GM19193 (cell line): ENCODE results near the gene ATP1A3.

Experiments used
- POLR2A ChIP-seq: IDR thresholded peaks from 4 replicates; pipeline ENCODE4 v1.6.1; 2011; ENCODE audit not compliant: insufficient read depth, insufficient read length; ENCODE audit errors: extremely low read depth

Gene ATP1A3

DNA sequence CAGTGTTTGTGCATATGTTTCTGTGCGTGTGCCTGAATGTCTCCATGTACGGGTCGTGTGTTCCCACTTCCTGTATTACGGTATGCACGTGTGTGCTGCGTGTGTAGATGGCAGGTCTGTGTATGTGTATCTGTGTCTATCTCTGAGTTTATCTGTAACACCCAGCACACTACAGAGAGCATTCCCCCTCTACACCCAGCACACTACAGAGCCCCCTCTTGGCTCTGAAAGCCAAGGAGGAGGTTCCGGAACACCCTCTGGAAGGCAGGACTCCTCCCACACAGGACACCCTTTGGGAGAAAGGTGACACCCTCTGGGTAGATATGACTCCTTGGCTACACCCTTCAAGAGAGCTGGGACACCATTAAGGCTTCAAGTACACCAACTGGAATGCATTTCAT lies 63.7 kb downstream of the ATP1A3 start:
- no peak for TF ChIP-seq POLR2A

DNA sequence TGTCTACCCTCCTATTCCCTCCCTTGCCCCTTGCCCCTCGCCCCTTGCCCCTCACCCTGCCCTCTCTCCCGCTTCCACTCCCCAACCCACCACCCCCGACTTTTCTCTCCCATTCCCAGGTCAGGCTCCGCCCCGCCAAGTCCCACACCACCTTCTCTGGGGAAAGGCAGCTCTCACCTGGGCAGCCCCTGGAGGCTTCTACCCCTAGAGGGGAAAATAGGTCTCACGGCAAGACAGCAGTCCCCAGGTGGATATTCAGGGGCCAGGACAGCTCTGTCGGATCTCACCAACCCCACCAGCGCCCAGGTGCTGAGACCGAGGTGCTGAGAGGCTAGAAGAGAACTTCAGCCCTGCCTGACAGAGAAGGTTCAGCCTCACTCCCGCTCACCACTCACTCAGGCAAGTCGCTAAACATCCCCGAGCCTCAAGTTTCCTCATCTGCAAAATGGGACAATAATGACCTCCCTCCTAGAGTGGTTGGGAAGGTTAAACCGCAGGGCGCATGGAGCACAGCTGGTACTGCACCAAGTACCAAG lies 64.4 kb downstream of the ATP1A3 start:
- TF ChIP-seq POLR2A: no peak

DNA sequence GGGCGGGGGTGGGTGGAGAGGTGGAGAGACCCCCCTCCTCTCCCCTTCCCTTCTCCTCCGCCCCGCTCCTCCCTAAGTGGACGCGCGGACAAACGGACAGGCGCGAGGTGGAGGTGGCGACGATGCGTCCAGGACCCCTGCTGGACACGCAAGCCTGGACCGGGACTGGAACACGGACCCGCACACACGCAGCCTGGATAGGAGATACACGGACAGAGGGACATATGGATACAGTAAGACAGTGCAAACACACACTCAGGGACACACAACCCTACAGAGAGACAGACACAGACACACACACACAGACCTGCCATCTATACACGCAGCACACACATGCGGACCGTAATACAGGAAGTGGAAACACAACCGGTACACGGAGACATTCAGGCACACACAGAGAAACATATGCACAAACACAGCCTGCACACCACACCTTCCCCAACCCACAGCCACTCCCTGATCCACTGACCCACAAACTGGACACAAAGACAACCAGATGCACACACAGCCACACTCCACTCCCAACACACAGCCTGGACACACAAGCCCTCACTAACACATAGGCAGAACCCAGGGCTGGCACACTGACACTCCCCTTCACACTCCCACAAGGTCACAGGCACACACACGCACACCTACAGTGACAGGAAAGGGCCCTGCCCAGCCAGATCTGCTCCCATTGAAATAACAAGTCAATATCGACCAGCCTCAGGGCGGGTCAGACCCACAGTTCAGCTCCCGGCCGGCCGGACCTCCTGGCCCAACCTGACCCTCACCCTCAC lies 65.1 kb downstream of the ATP1A3 start:
- no peak for TF ChIP-seq POLR2A

DNA sequence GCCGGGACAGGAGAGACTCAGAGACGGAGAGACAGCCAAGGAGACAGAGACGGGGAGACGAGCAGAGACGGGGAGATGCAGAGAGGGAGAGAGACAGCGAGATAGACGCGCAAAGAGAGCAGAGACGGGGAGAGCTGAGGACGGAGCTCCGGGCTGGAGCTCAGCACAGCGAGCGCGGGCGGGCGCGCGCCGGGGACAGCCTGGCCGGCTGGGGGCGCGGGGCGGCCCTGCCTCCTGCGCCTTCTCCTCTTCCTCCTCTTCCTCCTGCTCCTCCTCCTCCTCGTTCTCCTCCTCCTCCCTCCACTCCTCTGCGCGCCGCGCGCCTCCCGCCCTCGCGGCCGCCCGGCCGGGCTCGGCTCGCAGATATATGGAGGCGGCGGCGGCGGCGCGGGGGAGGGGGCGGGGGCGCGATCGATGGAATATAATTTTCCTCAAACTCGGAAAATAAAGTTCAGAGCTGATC lies 65.8 kb downstream of the ATP1A3 start, which contains the start of gene ERFL:
TSS of gene ERFL (minus strand) at position 229 of the 463 bp plus-strand sequence. CDS start 15,530 bp downstream, outside the sequence.
- TF ChIP-seq POLR2A: no peak

DNA sequence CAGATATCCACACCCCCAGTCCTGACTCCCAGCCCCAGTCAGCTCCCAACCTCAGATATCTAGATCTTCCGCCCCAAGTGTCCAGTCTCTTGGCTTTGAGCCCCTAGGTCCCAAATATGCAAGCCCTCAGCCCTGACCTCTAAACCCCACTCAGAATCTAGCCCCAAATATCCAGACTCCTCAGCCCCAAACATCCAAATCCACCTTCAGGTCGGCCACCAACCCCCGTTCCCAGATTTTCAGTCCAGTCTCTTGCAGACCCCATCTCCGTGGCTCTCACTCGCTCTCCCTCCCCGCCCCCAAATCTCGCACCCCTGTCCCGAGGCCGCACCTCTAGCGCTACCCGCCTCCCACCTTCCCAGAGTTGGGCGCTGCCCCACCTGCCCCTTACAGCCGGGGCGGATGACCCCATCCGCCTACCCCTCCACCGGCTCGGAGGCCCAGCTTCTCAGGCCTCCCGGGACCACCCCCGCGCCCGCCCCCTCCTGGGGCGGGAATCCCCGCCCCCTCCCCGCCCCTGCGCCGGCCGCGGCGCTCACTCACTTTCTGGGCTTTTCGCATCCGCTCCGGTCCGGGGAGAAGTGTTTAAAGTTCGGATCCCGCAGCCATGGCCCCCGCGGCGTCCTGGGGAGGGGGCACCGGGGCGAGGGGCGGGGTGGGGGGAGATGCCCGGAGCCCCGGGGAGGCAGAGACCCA lies 66.4 kb downstream of the ATP1A3 start:
- no peak for TF ChIP-seq POLR2A

DNA sequence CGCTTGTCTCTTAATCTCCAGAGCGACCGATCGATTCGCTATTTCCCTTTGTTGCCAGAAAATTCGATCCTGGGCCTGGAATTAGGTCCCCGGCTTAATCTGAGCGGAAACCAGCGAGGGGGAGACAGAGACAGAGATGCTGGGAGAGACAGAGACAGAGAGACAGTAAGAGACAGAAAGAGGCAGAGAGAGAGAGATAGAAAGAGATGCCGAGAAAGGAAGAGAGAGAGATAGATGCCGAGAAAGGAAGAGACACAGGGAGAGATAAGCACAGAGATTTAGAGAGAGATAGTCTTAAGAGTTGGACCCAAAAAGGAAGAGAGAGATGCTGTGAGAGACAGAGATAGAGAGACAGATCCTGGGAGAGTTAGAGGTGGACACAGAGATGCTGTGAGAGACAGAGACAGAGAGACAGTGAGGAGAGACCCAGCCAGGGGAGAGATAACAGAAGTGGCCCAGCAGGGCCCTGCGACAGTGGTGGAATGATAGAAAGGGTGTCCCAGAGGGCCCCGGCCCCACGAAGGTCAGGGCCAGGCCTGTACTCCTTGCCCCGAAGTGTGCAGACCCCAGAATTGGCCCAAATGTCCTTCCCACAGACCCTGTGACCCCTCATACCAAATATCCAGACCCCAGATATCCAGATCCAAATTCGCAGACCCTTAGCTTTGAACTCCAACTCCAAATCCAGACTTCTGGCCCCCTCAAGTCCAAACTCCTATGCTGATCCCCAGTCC lies 67.1 kb downstream of the ATP1A3 start:
- TF ChIP-seq POLR2A: no peak

DNA sequence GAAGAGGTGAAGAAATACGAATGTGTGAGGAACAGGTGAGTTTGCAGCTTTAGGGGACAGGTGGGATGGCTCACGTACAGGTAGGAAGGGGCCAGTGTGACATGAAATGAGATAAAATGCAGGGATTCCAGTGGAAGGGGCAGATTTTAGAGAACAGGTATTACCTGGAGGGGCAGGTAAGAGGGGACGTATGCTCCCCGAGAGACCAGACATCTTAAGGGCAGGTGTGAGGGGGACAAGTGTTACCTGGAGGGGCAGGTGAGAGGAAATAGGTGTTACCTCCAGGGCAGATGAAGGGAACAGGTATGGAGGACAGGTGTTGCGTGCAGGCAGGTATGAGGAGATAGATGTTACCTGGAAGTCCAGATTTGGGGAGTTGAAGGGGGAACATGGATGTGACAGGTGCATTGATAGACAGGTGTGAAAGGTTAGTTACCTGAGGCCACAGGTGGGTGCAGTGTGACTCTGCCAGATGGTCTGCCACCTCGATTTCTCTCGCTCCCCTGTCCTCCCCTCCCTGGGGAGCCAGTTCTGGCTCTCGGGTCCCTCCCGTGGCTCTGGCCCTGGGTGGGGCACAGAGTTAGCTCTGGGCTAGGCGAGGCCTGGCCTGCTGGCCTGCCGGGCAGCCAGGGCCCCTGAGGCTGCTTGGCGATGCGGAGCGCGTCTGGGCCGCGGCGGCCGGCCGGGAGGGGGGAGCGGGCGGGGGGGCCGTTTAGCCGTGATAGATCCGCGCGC lies 67.8 kb downstream of the ATP1A3 start:
- no peak for TF ChIP-seq POLR2A

DNA sequence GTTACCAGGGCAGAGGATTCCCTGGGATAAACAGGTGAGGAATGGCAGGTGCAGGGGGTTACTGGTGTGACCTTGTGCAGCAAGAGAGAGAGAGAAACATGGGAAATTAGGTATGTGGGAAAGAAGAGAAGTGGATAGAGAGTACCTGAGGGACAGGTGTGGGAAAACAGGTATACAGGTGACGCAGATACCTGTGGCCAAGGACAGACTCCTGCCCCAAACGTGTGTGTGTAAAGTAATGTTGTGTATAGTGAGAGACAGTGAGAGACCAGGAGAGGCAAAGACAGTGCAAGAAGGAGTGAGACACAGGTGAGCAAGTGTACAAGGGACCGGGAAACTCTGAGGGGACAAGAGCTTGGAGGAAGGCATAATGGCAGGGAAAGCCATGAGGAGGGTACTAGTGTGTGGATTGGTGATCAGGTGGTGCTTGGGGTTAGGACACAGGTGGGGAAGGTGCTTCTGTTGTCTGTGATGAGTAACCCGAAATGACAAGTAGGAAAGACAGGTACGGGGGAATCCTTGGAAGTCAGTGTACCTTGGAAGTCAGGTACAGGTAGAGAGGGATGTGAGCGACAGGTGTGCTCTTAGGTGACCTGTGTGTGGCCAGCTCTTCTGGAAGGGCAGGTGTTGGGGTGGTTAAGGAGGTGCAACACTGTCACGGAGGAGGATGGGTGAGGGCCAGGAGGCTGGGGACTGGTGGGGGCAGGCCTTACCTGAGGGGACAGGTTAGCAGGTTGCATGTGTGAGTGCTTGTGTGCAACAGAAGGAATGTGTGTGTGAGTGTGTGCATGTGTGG lies 68.6 kb downstream of the ATP1A3 start:
- TF ChIP-seq POLR2A: no peak

DNA sequence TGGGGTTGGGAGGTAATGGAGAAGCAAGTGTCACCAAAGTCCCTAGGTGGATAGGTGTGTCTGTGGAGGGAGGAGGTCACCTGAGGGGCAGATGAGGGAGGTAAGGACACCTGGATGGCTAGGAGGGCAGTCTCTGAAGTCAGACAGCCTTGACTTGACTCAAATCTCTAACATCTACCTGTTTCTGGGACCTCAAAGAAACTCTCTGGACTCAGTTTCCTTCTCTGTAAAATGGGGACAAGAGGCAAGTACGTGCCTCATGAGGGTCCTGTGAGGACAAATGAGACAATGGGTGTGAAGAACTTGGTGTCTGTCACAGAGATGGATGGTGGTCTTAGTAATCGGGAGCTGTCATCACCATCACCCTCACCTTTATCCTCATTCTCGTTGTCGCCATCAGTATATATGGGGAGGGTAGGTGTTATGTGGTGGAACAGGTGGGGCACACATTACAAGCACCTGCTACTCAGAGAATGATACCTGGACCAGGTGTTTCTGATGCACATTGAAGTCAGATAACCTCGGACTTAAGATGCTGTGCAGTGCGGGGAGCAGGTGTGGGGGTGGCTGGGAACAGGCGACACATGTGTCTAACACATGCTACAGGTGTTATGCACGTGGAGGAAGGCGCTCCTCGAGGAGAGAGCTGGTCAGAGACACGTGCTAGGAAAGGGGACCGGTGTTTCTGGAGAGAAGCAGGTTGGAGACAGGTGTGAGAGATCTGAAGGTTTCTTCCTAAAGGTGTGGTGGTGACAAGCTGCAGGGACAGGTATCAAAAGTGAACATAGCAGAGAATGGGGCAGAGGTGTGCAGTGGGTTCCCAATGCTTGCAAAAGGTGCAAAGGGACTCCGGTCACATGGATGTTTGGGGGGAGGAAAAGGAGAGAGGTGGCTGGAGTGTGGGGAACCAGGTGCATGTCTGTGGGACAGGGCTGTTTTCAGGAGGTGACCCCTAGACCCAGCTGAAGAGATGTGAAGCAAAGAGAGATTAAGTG lies 69.6 kb downstream of the ATP1A3 start:
- no peak for TF ChIP-seq POLR2A

DNA sequence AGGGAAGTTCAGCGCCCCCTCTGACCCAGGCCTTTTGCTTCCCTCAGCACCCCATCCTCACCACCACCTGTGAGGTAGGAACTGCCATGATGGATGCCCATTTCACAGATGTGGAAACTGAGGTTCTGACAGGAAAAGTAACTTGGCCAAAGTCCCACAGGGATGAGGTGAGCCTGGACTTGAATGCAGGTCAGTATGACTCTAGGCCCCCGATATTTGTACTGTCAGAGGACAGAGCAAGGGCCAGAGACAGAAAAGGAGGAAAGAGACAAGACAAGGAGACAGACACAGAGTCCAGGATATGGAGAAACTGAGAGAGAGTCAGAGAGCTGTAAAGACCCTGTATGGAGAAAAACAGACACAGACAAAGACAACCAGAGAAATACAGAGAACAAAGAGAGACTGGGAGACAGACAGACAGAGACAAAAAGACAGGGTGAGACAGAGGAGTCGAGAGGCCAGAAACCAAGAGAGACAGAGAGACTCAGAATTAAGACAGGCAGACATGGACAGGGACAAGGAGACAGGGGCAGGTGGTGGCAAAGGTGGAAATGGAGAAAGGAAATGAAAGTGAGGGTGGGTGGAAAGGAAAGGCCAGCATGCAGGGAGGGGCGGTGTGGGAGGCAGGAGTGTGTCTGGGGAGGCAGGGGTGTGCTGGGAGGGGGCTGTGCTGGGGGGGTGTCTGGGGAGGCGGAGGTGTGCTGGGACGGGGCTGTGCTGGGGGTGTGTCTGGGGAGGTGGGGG lies 70.8 kb downstream of the ATP1A3 start:
- no peak for TF ChIP-seq POLR2A

DNA sequence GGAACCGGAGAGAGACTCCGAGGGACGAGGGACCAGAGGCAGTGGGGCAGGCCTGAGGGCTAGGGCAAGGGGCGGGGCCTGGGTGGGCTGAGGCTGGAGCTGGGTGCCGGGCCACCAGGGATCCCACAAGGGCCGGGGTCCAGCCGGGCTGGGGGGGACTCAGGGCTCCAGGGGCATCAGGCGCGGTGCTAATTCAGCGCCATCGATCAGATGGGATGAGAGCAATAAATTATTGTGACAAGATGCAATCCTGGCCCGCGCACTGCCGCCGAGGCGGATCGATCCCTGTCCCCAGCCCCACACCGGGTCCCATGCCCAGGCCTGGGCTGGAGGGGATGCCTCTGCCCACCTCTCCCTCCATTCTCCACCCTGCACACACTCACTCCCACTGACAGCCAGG lies 71.4 kb downstream of the ATP1A3 start:
- TF ChIP-seq POLR2A: no peak

DNA sequence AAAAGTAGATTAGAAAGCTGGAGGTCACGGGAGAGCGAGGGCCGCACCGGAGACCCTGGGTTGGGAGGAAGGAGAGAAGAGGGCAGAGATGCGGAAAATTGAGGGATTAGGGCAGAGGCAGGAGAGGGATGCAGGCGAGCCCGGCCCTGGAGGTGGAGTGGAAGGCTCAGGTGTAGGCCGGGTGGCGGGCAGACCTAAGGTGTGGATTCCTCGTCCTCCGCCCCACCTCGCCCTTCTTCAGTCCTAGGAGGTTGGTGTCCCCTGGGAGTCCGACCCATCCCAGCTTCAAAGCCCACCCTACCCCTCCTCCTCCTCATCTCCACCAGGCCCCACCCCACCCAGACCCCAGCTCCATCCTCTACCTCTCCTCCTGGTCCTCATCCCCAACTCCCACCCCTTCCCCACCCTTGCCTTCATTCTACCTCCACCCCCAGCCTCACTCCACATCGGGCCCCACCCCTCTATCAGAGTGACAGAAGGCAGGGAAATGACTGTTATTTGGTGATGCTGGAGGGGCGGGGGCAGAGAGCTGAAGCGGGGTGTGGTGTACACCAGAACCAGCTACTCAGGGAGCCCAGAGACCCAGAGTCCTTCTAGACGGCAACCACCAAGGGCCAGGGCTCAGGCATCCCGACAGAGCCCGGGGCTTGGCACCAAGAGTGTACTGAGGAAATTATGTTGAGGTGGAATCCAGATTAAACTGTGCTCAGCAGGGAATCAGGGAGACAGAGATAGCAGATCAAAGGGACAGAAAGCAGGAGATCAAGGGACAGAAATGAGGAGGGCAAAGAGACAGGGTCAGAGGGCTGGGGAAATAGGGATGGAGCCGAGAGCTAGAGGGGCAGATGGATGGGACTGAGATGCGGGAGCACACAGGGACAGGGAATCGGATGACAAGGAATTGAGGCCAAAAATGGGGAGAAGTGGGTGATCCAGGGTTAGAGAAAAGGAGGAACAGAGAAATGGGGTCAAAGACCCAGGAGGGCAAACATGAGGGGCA lies 72.2 kb downstream of the ATP1A3 start:
- TF ChIP-seq POLR2A: no peak
